GM12864 (cell line): ENCODE data around the gene DHTKD1.
"Not testable (repeated sequence)": the region's sequence is repeated elsewhere in the genome, so short reads cannot be mapped to it uniquely, and the experiment has no call there.

Experiments used
- DNase-seq: peaks from one replicate; pipeline ENCODE4 v3.0.0-alpha.2; 2011; ENCODE audit warnings: low read depth
- H3K4me3 ChIP-seq: 2 replicates; pipeline ENCODE4 v1.5.1; 2011; ENCODE audit warnings: mild to moderate bottlenecking, low read depth, low read length, control low read depth
- CTCF ChIP-seq: IDR thresholded peaks from 2 replicates; pipeline ENCODE4 v1.5.1; 2011; ENCODE audit warnings: low read depth, mild to moderate bottlenecking, moderate library complexity, low read length, control low read depth, inconsistent platforms; ENCODE audit errors: missing control alignments

The DHTKD1 gene

GRCh38 chr10:12062754-12063482, 5.8 kb upstream of the DHTKD1 start:
- H3K4me3 ChIP-seq, result no peak overlapping the region
- TF ChIP-seq CTCF, result no peak
- DNase-seq, result no peak

- no peak for DNase-seq
- no peak for TF ChIP-seq CTCF
- H3K4me3 ChIP-seq, result no peak overlapping the region
Observed at GRCh38 chr10:12063483-12063818, 5.3 kb upstream of the DHTKD1 start.

GRCh38 chr10:12067336-12067735, 1.4 kb upstream of the DHTKD1 start:
- H3K4me3 ChIP-seq, result no peak overlapping the region
- no peak for DNase-seq
- TF ChIP-seq CTCF, result no peak

- not testable (repeated sequence) for H3K4me3 ChIP-seq, DNase-seq
Observed at GRCh38 chr10:12071441-12071840, 2.7 kb downstream of the DHTKD1 start.

GRCh38 chr10:12073526-12073925, 4.8 kb downstream of the DHTKD1 start:
- TF ChIP-seq CTCF, result no peak
- DNase-seq, result no peak
- no peak overlapping the region for H3K4me3 ChIP-seq

GRCh38 chr10:12077580-12078180, 8.9 kb downstream of the DHTKD1 start:
- DNase-seq, result no peak
- H3K4me3 ChIP-seq, result no peak overlapping the region
- TF ChIP-seq CTCF, result no peak

GRCh38 chr10:12081470-12081869, 12.7 kb downstream of the DHTKD1 start:
- no peak overlapping the region for H3K4me3 ChIP-seq
- DNase-seq, result no peak
- TF ChIP-seq CTCF, result no peak
